GM12891 (cell line): ENCODE measurements around the gene NKX1-2.
"Not testable (repeated sequence)": the region's sequence is repeated elsewhere in the genome, so short reads cannot be mapped to it uniquely, and the experiment has no call there.

Experiments
- DNase-seq: peaks from one replicate; pipeline ENCODE4 v3.0.0; 2011; ENCODE audit warnings: low spot score; ENCODE audit not compliant: insufficient read length
- FAIRE-seq: peaks from 2 replicates; lab custom pipeline; 2011; peaks lifted over from hg19 to GRCh38; lab: Jason Lieb, UNC
- PAX5 ChIP-seq: IDR thresholded peaks from 2 replicates; pipeline ENCODE4 v1.6.1; 2011; ENCODE audit warnings: low read length, moderate library complexity, mild to moderate bottlenecking; ENCODE audit not compliant: insufficient read depth, severe bottlenecking
- POLR2A ChIP-seq: IDR thresholded peaks from 2 replicates; pipeline ENCODE4 v1.6.1; 2011; ENCODE audit warnings: low read depth, low read length, control low read depth
- POLR2AphosphoS5 ChIP-seq: IDR thresholded peaks from 2 replicates; pipeline ENCODE4 v1.6.1; 2011; ENCODE audit warnings: low read depth, low read length, control low read depth
- POU2F2 ChIP-seq: IDR thresholded peaks from 2 replicates; pipeline ENCODE4 v1.6.1; 2011; ENCODE audit warnings: low read depth, mild to moderate bottlenecking, control low read depth, low read length, moderate library complexity
- SPI1 ChIP-seq: IDR thresholded peaks from 2 replicates; pipeline ENCODE4 v1.6.1; 2011; ENCODE audit warnings: low read depth, low read length, control low read depth
- TAF1 ChIP-seq: IDR thresholded peaks from 2 replicates; pipeline ENCODE4 v1.6.1; 2011; ENCODE audit warnings: low read depth, low read length, control low read depth

Gene NKX1-2

DNA sequence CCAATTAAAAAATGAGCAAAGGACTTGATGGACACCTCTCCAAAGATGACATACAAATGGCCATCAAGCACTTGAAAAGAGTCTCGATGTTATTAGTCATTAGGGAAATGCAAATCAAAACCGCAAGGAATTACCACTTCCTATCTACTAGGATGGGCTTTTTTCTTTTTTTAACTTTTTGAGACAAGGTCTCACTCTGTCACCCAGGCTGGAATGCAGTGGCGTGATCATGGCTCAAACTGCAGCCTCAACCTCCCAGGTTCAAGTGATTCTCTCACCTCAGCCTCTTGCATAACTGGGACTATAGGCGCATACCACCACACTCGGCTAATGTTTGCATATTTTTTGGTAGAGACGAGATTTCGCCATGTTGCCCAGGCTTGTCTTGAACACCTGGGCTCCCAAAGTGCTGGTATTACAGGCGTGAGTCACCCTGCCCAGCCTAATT, 13.6 kb downstream of the NKX1-2 start:
- DNase-seq (no peak), FAIRE-seq (peak; percentile 73)
- TF ChIP-seq SPI1: peak; percentile 67
- TF ChIP-seq PAX5: no peak
- TF ChIP-seq TAF1: no peak
- TF ChIP-seq POU2F2: peak; percentile 88
- no peak for TF ChIP-seq POLR2A
- TF ChIP-seq POLR2AphosphoS5: no peak

DNA sequence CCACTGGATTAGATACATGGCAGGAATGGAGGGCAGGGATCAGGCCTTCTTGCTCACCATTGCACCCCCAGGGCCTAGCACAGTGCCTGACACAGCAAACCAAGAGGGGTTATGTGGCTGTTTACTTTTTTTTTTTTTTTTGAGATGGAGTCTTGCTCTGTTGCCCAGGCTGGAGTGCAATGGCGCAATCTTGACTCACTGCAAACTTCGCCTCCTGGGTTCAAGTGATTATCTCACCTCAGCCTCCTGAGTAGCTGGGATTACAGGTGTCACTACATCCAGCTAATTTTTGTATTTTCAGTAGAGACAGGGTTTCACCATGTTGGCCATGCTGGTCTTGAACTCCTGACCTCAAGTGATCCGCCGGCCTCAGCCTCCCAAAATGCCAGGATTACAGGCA, 14.2 kb downstream of the NKX1-2 start:
- not testable (repeated sequence) for DNase-seq, FAIRE-seq

DNA sequence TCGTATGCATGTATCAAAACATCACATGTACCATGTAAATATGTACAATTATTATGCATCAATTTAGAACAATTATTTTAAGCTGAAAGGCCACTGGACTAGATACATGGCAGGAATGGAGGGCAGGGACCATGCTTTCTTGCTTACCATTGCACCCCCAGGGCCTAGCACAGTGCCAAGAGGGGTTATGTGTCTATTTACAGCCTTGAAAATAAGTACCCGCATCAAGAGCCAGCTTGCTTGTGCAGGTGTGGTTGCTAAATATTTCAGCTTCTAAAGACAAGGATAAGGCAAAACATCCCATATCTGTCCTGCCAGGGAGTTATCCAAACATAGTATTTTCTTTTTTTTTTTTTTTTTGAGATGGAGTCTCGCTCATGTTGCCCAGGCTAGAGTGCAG, 16.4 kb downstream of the NKX1-2 start:
- FAIRE-seq (no peak), DNase-seq (no peak)
- no peak for TF ChIP-seq SPI1
- TF ChIP-seq PAX5: no peak
- TF ChIP-seq POLR2AphosphoS5: no peak

DNA sequence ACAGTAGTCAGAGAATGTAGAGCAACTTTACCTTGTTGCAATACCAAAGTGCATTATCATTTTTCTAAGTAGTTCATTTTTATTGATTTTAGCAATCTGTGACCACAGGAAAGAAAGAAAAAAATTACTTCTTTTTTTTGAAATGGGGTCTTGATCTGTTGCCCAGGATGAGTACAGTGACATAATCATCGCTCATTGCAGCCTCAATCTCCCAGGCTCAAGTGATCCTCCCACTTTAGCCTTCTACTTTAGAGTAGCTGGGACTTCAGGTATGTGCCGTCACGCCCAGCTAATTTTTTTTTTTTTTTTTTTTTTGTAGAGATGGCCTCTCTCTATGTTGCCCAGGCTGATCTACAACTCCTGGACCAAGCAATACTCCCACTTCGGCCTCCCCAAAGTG, 19.8 kb downstream of the NKX1-2 start:
- TF ChIP-seq POU2F2 (no peak), PAX5 (no peak), POLR2A (no peak), POLR2AphosphoS5 (no peak), SPI1 (no peak), TAF1 (no peak)
- DNase-seq: no peak
- no peak for FAIRE-seq

DNA sequence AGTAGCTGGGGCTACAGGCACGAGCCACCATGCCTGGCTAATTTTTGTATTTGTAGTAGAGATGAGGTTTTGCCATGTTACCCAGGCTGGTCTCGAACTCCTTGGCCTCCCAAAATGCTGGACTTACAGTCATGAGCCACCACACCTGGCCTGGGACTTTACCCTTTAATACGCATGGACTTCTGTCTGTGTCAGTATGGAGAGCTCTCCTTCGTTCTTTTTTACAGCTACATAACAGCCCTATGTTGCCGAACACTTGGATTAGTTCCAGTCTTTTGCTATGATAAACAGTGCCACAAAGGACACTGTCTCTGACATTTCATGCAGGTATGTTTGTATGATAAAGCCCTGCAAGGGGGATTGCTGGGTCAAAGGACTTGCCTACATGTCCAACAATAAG, 20.3 kb downstream of the NKX1-2 start:
- no peak for FAIRE-seq
- no peak for DNase-seq
- TF ChIP-seq TAF1: no peak
- TF ChIP-seq PAX5: no peak
- TF ChIP-seq POLR2A: no peak
- no peak for TF ChIP-seq POU2F2
- no peak for TF ChIP-seq POLR2AphosphoS5
- no peak for TF ChIP-seq SPI1

DNA sequence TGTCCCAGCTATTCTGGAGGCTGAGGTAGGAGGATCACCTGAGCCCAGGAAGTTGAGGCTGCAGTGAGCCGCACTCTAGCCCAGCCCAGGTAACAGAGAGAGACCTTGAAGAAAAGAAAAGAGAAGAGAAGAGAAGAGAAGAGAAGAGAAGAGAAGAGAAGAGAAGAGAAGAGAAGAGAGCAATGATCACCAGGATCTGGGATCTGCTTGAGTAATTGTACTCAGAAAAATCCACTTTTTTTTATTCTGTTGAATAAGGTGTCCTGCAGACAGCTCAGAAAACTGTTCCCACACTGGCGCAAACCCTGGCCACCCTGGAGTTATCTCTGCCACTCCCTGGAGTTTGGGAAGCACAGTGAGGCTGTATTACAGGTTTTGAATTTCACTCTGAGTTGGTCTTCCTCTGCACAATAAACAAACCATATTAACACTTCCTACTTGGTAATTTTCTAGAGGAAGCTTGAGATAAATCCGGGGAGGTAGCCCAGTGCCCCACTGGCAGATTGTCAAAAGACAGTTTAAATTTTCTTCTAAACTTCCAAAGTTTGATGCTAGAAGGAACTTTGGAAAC, 21.5 kb downstream of the NKX1-2 start:
- no peak for DNase-seq
- FAIRE-seq: no peak
- TF ChIP-seq POLR2A: no peak
- no peak for TF ChIP-seq POLR2AphosphoS5
- no peak for TF ChIP-seq PAX5
- no peak for TF ChIP-seq SPI1
- TF ChIP-seq POU2F2: no peak
- no peak for TF ChIP-seq TAF1

DNA sequence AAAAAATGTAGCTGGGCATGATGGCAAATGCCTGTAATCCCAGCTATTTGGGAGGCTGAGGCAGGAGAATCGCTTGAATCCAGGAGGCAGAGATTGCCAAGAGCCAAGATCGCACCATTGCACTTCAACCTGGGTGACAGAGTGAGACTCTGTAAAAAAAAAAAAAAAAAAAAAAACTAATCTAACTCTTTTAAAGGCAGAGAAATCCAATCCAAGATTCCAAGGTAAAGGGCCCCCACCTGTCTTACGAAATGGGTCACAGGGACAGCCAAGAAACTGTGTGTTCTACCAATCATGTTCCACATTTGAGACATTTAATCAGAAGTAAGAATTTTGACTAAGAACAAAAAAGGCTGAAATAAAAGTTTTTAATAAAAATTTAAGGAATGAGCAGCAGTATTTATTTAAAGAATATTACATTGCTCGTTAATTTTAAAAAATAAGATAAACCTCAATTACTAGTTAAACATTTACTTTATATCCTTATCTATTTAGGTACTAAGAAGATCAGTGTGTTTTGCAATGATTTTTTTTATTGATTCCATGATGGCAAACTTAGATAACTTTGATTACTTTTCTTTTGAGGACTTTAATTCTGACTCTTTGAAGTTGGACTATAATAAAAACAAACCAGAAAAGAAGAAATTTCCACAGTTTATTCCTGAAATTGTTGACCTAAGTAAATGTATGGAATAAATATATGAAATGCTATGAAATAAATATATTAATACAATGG, 24.4 kb downstream of the NKX1-2 start:
- DNase-seq: no peak
- no peak for FAIRE-seq
- TF ChIP-seq POU2F2 (no peak), PAX5 (no peak), SPI1 (no peak), POLR2AphosphoS5 (no peak), POLR2A (no peak), TAF1 (no peak)

DNA sequence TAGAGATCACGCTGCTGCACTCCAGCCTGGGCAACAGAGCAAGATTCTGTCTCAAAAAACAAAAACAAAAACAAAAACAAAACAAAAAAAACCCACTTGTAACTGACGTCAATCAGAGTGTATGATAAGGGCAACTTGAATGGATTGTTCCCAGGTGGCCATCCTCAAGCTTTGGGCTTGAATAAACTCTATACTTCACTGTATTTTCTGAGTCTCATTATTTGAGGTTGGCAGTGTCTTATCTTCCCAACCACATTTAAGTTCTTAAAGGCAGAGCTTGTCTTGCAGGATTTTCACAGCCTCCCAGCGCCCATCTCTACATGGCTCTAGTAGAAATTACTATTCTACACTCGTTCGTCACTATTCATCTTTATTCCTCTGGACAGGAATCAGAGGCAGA, 26.0 kb downstream of the NKX1-2 start:
- DNase-seq: no peak
- no peak for TF ChIP-seq SPI1
- TF ChIP-seq PAX5: no peak
- TF ChIP-seq POLR2AphosphoS5: no peak
- TF ChIP-seq POU2F2: no peak
- no peak for TF ChIP-seq POLR2A
- TF ChIP-seq TAF1: no peak
- no peak for FAIRE-seq

DNA sequence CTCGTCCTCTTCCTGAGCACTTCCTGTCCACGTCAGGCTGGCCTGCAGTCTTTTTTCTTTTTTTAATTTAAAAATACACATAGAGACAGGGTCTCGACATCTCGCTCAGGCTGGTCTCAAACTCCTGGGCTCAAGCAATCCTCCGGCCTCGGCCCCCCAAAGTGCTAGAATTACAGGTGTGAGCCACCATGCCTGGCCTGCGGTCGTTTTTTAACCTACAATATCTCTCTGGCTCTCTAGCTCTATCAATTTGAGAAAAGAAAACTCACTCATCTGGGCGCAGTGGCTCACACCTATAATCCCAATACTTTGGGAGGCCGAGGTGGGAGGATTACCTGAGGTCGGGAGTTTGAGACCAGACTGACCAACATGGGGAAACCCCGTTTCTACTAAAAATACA, 27.1 kb downstream of the NKX1-2 start:
- FAIRE-seq: no peak
- DNase-seq: no peak
- TF ChIP-seq PAX5: no peak
- TF ChIP-seq POLR2A: no peak
- TF ChIP-seq POU2F2: no peak
- TF ChIP-seq POLR2AphosphoS5: no peak
- TF ChIP-seq SPI1: no peak
- TF ChIP-seq TAF1: no peak

DNA sequence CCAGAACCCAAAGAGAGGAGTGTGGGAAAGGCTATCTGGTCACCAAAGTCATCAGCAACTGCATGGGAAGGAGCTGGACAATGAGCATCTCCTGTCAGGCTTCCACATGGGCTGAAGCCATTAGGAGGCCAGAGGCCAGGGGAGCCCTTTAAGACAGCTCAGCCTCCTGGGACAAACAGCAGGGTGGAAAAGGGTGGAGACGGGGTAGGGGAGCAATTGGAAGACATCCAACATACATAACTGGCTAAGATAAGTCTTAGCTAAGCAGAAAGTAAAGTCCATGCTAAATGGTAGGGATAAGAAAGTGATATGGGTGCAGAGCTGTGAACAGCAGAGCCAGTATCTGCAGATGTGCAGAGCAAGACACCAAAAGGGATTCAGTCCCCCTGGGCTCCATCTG, 29.6 kb downstream of the NKX1-2 start:
- FAIRE-seq (no peak), DNase-seq (no peak)
- TF ChIP-seq PAX5 (no peak), POU2F2 (no peak), TAF1 (no peak), SPI1 (no peak), POLR2AphosphoS5 (no peak), POLR2A (no peak)
